Ovary (tissue), 3 donors: ENCODE measurements around the gene PRKACG.

Source experiments
- EP300 ChIP-seq: sonication (generic); formaldehyde crosslinking; IDR thresholded peaks from one replicate; pipeline ENCODE4 v1.6.1; 2017; ENCODE audit warnings: antibody characterized with exemption
- POLR2A ChIP-seq: fragments of 450-650 bp; IDR thresholded peaks from one replicate; pipeline ENCODE4 v1.6.1; 2017; ENCODE audit warnings: antibody characterized with exemption, mild to moderate bottlenecking, moderate library complexity
- TF ChIP-seq, protein P1 (sequence below), 3 donors: fragments of 450-650 bp in 2 of 3; fragments of 200-600 bp in 1 of 3; IDR thresholded peaks; one replicate each; pipeline versions ENCODE4 v1.5.1 to v1.8.0; 2016 to 2022; ENCODE audit warnings: antibody characterized with exemption in 3 of 3, mild to moderate bottlenecking in 1 of 3
- donor health status: DM: no; HTN: no; CAD: no.

- TF ChIP-seq, protein P1, sequence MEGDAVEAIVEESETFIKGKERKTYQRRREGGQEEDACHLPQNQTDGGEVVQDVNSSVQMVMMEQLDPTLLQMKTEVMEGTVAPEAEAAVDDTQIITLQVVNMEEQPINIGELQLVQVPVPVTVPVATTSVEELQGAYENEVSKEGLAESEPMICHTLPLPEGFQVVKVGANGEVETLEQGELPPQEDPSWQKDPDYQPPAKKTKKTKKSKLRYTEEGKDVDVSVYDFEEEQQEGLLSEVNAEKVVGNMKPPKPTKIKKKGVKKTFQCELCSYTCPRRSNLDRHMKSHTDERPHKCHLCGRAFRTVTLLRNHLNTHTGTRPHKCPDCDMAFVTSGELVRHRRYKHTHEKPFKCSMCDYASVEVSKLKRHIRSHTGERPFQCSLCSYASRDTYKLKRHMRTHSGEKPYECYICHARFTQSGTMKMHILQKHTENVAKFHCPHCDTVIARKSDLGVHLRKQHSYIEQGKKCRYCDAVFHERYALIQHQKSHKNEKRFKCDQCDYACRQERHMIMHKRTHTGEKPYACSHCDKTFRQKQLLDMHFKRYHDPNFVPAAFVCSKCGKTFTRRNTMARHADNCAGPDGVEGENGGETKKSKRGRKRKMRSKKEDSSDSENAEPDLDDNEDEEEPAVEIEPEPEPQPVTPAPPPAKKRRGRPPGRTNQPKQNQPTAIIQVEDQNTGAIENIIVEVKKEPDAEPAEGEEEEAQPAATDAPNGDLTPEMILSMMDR (IDR thresholded peaks at IDR 0.05) = no peak
- TF ChIP-seq POLR2A = no peak
- no peak for TF ChIP-seq EP300
These were observed 33.5 kb downstream of the PRKACG start for GRCh38 chr9:68980341-68980914.
